HuH-7 (cell line): ENCODE results near the gene RGS7.
"Not testable (repeated sequence)": the region's sequence is repeated elsewhere in the genome, so short reads cannot be mapped to it uniquely, and the experiment has no call there.

Experiments
- DNase-seq: peaks from one replicate; pipeline ENCODE4 v3.0.0; 2011; ENCODE audit warnings: low spot score

Gene RGS7

DNA sequence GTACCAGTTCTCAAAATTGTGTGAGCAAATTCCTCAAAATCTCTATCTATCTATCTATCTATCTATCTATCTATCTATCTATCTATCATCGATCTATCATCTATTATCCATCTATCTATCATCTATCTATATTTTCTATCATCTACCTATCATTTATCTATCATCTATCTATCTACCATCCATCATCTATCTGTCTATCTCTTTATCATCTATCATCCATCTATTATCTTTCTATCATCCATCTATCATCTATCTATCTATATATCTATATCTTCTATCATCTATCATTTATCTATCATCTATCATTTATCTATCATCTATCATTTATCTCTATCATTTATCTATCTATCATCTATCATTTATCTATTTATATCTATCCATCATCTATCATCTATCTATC, 380.3 kb downstream of the RGS7 start:
- no peak for DNase-seq

DNA sequence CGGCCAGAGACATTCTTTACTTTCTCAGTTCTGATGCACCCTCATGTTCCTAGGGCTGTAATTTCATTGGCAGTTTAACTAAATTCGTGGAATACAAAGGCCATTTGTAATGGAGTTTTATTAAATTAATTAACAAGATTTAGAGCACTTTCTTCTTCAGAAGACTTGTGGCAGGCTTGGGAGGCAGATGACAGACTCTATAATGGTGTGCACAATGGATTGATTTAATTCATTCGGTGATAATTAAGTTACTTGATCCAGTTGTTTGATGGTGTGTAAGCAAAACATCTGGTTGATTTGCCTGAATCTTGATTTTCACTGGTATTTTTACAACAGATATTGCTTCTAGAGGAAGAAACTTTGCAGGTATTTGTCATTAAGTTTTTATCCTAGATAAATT, 383.1 kb downstream of the RGS7 start:
- no peak for DNase-seq

DNA sequence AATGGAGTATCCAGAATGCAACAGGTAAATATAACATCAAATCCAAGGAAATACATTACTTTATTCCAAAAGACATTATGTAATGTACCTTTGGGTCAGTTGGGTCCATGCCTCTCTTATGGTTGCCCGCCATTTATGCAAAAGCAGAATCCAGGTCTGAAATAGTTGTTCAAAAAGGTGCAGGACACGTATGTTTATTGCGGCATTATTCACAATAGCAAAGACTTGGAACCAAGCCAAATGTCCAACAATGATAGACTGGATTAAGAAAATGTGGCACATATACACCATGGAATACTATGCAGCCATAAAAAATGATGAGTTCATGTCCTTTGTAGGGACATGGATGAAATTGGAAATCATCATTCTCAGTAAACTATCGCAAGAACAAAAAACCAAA, 384.9 kb downstream of the RGS7 start:
- not testable (repeated sequence) for DNase-seq

DNA sequence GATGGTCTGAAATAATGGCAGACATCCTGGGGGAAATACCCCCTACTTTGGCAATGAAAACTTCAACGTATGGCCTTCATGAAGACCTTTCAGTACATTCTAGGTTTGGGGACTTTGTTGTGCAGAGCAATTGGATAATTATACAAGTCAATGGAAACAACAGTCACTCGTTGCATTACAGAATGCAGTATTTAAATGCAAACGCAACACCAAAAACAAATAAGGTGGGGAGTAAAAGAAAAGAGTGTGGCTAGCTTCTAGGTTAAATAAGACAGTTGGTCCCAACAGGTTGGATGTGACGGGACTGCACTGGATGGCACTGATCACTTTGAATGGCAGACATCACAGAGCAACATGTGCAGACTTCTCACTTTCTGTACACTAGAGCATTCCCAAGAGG, 386.8 kb downstream of the RGS7 start:
- no peak for DNase-seq

DNA sequence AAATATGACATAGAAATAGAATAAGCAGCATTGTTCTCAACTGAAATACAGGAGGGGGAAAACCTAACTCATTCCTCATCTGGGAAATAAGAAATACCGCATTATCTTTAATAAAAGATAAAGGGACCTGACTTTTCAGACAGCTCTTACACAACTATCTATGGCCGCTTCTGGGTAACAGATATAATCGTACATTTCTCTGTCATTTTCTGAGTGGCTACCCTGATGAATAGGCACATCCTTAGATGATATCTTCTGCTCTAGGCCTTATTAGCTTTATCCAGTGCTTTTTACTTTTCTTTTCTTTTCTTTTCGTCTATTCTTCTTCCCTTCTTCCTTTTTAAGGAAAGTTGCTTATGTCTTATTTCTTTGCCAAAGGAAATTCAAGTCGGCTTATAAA, 388.1 kb downstream of the RGS7 start:
- DNase-seq, result no peak

DNA sequence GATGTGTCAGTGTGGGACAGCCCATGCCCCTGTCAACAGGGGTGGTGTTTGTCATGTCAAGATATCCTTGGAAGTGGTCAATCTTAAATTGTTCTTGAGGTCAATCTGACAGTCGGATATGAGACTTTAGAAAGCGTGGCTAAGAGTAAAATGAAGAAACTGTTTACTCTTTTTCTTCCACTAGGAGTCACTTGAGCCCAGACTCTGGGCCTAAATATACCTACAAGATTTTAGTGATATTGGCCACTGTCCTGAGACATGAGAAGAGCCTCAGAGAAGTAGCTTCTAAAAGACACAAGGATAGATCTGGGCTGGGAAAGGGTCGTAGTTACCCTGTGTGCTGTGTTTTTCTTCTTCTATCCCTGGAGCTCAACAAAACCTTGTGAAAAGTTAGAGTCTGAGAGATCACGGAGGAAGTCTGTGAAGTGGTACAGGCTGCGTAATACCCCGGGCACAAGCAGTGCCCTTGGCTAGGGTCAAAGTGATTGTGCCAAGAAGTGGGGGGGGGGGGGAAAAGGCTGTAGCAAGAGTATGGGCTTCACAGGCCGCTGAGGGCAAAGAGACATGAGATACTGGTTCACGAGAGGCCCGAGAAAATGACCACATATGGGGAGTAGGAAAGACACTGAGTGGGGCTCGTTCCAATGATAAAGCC, 389.8 kb downstream of the RGS7 start:
- peak; percentile 5 for DNase-seq

DNA sequence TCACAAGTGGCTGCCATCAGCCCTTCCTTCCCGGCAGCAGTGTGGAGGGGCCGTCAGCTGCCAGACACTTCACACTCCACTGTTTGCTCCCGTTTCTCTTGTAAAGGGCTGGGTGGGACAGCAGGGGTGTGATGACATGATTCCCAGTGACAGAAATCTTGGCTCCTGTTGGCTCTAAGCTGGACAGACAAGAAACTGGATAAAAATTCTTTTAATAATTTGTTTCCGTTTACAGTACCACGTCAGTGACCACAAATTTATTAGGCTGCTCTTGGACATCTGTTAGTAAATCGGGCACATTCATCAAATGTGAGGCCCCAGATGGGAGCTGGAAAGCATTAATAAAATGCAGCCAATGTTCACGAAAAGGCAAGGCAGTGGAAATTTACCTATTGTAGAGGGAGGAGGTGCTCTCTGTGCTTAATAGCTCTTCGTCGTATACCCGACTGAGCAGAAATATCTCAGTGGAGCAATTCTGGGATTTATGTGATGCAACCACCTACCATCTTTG, 391.4 kb downstream of the RGS7 start:
- no peak for DNase-seq

DNA sequence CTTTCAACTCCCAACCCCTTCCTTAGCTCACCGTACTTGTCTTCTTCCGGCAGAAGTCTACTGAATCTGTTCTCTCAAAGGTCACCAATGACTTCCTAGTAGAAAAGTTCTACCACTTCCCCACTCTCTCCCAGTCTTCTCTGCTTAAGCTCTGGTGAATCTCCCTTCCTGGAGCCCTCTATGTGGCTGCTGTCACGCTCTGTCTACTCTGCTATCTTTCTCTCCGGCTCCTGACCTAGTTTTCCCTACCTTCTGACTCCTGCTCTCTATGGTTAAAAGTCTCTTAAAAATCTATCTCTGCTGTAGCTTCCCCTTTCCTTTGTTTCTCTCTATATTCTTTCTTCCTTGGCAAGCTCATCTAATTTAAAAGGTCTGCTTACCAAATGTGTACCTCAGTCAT, 394.9 kb downstream of the RGS7 start:
- DNase-seq, result no peak

DNA sequence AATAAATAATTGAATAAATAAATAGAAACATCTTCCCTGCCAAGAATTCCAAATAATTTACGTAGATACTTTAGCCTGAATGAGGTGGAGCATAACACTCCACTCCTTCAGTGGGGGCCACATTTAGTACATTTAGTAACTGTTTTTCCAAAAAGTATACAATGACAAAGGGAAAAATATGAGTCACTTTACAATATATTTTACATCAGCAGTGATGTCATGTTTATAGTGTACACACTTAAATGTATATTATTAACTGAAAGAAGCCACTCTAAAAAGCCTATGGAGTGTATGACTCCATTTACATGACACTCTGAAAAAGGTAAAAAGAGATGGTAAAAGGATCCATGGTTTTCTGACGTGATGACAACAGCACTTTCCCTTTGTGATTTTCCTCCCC, 400.6 kb downstream of the RGS7 start:
- DNase-seq, result no peak

DNA sequence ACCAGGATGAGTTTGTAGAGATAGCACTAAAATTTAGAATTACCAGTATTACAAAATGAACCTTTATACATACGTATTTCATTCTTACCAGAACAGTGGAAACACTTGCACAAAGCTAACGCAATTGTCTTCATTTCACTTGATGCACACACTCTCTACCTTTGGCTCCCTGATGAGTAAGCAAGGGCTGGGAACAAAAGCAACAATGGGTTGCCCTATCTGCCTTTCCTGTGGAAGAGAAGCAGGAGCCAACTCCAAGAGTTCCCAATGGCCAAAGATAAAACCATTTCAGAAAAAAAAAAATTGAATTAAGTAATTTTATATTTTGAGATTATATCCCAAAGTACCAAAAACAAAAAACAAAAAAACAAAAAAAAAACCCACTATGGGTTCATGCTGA, 401.0 kb downstream of the RGS7 start:
- no peak for DNase-seq

DNA sequence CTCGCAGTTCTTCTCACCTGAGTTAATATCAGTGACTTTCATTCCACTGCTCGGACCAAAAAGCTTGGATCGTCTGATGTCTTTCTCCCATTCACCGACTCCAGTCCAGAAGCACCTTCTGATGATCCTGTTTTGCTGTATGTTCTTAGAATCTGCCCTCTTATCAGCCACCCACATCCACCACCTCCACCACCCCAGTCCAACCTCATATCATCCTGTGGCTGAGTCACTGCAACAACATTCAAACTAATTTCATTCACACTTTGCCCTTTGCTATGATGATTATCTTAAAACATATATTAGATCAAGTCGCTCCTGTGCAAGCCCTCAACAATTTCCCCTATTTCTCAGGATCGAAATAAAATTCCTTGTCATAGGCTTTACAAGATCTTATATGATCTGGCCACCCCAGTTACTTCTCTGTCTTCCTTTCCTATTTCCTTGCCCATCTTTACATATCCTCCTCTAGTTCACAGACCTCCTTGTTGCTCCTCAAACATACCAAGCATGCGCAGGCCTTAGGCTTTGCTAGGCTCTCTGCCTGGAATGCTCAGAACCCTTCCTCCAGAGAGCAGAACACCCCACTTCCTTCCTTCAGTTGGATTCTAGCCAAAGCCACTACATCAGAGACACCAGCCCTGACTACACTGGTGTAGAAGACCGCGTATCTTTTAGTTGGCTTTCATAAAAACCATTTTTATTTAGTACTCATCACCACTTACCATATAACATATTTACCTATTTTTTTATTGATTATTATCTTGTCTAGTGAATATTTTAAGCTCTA, 409.4 kb downstream of the RGS7 start:
- DNase-seq, result no peak

DNA sequence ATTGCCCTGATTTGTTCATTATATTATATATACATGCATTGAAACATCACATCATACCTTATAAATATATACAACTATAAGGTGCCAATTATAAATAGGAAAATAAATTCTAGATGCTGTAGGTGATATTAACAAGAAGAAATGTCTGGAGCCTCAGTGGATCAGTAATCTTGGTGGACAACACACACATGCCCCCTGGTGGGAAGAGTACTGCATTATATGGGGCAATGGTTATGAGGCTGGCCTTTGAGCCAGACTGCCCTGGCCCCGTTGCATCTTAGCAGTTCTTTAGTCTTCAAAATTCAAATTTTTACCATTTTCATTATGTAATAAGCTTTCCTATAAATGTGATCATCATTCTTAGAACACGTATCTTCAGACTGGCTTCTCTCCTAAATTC, 410.1 kb downstream of the RGS7 start:
- peak; percentile 36 for DNase-seq

DNA sequence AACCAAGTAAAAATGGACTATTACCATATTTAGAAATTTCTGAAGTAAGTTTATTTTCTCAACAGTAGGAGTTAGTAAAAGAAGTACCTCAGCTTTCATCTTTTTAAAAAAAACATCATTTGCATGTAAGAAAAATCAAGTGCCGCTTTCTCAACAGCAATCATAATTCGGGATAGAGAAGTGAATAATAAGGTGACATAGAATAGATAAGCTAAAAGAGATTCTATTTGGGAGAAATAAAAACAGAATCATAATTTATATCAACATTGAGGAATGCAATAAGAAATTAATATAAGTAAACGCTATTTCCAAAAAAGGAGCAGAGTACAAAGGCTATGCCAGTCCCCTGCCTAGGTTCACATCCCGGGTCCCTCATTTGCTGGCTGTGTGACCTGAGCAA, 414.1 kb downstream of the RGS7 start:
- no peak for DNase-seq

DNA sequence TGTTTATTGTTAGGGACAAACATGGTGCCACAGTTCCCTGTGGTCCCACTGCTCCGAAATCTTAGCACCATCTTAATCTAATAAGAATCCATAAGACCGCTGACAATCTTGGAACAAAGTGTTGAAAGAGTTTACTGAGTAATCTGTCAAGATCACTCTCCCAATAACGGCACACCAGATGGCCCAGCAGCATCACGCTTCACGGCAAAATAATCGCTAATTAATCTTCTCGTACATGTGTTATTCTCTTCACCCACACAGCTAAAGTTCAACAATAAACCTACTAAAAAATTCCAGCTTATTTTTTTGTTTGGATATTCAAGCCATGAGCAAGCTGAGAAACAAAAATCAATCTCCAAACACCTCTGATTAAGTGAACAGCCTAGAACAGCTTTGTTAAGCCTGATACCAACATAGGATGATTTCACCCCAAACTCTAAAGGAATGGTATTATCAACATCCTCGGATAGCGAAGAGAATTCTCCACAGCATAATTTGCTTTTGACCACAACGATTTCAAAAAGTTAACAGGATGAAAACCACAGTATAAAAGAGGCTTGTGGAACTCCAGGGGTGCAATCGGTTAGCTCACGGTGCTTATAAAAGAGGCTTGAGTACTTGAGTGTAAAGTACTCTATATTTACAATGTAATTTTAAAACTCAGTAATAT, 415.2 kb downstream of the RGS7 start:
- no peak for DNase-seq

DNA sequence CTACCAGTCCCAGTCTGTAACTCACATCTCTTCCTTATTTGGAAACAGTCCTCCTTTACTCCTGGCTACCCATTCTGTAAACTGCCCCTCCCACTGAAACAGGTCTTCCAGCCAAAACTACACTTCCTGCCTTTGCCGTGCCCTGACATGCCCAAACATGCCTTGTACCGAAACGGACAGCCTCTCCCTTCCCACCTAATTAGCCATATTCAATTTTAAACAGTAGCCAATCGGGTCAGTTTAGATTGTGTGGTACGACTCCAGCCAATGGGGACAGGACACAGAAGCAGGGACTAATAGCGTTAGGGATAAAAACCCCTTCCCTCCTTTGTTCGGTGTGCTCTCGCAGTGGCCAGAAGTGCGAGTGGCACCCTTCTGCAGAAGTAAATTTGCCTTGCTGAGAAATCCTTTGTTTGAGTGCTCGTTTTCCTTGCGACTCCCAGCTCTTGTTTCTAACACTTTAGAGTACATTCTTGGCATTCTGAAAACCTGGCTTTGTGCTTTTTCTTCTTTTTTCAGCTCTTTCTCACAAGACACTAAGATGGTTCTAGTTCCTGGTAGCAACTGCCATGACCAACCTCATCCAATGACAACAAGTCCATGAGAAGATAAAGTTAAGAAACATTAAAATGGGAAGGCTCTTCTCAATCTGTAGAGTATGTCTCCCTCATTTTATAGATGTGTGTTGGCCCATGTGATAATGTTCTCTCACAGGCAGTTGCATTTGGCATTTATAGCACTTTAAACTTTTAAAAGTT, 419.9 kb downstream of the RGS7 start:
- no peak for DNase-seq

DNA sequence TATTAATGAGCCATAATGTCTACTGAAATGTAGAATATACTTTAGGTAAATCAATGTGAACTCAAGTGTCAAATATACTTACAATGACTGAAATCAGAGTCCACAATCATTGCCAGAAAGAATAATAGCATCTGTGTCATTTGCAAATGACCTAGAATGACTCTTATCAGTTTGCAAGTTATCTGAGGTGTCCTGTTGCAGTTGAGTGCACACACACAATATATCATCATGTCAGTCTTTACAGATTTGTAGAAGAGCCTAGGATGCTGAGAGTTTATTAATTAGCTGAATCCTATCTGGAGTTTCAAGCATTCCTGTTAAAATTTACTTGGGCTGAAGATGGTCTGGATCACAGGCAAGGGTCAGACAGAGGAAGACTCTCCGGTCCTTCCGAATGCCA, 421.1 kb downstream of the RGS7 start:
- no peak for DNase-seq

DNA sequence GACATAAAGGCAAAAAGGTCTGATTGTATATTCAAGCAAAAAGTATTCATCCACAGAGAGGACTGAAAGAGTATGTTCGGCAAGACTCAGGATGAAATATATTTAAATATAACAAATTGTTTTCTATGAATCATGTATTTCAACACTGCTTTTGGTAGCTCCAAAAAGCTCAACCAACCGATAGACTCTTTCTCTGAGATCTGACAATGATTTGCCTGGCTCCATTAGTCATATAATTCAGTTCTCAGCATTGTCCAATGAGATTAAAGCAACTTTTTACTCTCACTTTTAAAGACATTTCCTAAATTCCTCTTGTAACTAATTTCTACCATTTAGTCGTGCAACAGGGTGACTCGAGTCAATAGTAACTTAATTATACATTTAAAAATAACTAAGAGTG, 426.0 kb downstream of the RGS7 start:
- no peak for DNase-seq

DNA sequence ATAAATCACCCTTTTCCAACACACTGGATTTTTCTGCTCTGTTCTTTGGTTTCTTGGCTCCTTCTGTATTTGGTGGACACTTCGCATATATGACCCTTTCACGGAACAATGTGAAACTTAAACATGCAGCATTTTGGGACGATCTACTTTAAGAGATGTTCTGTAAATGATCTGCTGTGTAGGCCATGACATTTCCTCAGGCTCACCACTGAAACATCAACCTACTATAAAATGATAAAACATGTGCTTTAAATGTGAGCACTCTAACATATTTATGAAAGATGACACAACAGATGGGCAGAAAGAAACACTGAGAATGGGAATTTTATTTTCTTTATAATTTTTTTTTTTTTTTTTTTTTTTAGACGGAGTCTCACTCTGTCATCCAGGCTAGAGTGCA, 428.7 kb downstream of the RGS7 start:
- DNase-seq, result no peak

DNA sequence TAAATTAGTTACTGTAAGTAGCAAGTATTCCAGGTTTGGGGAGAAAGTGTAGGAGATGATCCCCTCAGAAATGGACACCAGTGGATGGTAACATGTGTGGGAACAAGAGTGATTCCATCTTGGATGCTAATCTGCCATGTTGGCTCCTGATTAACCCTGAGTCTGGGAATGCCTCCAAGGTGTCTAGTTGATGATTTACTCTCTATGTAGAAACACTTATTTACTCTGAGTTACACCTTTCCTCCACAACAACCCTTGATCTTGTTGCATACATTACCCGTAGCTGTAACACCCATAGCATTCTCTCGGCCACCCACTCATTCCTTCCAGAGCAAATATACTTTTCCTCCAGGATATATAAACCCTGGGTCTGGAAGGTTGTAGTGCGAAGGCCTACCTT, 429.2 kb downstream of the RGS7 start:
- peak; percentile 2 for DNase-seq

DNA sequence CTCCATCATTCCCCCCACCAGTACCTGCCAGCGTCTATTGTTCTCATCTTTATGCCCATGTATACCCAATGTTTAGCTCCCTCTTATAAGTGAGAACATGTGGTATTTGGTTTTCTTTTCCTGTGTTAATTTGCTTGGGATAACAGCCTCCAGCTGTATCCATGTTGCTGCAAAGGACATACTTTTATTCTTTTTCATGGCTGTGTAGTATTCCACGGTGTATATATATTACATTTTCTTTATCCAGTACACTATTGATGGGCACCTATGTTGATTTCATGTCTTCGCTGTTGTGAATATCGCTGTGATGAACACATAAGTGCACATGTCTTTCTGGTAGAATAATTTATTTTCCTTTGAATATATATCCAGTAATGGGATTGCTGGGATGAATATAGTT, 431.7 kb downstream of the RGS7 start:
- DNase-seq, result no peak

DNA sequence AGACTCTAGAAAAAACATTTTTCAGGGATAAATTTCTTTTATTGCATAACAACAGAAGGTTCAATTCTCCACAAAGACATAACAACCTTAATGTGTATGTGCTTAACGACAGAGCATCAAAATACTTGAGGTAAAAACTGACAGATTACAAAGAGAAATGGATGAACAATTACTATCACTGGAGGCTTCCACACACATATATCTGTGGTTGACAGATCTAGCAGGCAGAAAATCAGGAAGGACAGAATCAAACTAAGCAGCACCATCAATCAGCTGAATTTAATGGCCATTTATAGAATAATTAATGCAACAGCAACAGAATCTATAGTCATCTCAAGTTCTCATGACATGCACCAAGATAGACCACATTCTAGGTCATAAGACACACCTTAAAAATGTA, 439.0 kb downstream of the RGS7 start:
- no peak for DNase-seq

DNA sequence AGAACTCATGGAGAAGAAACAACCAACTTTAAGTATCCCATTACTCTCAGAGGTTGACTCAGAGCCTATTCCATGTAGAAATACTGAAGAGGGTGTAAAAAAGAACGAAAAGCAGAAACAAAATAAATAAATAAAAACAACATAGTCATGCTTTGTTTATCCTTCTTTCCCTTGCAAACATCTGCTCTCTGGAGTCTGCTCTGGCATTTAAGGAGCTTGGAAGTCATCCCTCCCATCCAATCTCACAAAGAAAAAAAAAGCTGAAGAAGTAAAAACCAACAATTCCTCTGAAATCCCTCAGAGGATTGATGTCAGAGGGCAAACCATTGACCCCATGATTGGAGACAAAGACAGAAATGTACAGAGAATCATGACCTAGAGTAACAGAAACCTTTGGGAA, 442.5 kb downstream of the RGS7 start:
- DNase-seq, result no peak

DNA sequence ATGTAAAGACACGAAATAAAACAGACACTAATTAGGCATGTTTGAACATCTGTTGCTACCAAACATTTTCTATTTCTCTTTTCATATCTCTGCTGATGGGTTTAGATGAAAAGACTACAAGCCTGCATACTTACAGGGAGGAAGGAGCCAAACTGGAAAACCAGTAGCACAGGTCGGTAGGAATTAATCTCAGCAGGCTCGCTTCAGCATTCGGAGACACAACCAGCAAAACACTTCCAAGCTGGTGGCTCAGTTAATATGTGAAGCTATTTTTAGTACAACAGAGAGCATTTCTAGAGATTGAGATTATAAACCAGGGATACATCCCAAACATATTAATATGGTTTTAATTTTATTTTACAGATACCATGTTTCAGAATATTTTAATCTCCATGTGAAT, 444.2 kb downstream of the RGS7 start:
- no peak for DNase-seq
